HG03103 (cell line): Measurements from ENCODE around the gene IL21R.
"Not testable (repeated sequence)": the region's sequence is repeated elsewhere in the genome, so short reads cannot be mapped to it uniquely, and the experiment has no call there.

Source experiments
- ATAC-seq: cut with Tn5 transposase; IDR thresholded peaks from one replicate; pipeline ENCODE4 v1.9.1; 2021; ENCODE audit warnings: low read depth; ENCODE audit not compliant: unreplicated experiment

The IL21R gene

DNA sequence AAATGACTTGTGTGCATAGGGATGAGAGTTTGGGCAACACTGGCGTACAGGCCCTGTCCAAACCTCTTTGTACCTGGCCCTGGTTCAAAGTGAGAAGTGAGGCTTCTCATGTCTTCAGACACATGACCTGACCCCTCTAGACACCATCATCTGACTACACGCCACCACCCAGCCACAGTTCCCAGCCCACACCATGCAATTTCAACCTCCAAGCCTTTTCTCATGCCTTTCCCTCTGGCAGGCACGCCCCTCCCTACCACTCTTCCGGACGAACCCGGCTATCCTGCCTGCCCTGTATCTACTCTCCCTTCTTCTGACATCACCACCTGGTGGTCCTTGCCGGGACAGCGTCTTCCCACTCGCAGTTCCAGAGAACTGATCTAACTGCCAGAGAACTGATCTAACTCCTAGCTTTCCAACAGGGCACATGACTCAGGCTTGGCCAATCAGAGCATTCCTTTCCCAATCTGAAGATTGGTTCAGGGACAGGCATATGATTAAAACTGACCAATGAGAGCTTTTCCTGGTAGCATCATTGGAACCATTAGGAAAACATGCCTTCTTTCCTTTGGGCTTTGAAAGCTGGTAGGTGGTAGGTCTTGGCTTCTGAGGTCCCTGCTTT, 27.1 kb upstream of the IL21R start:
- ATAC-seq, result peak; percentile 41

GRCh38 chr16:27377666-27378485, 24.1 kb upstream of the IL21R start:
- ATAC-seq, result no peak

- no peak for ATAC-seq
Observed at GRCh38 chr16:27378871-27379481, 23.0 kb upstream of the IL21R start.

- ATAC-seq, result no peak
Observed at GRCh38 chr16:27379919-27380318, 22.1 kb upstream of the IL21R start.

GRCh38 chr16:27381236-27381635, 20.7 kb upstream of the IL21R start:
- no peak for ATAC-seq

- ATAC-seq, result no peak
Observed at GRCh38 chr16:27381974-27382855, 19.8 kb upstream of the IL21R start.

GRCh38 chr16:27383556-27384243, 18.3 kb upstream of the IL21R start:
- no peak for ATAC-seq

DNA sequence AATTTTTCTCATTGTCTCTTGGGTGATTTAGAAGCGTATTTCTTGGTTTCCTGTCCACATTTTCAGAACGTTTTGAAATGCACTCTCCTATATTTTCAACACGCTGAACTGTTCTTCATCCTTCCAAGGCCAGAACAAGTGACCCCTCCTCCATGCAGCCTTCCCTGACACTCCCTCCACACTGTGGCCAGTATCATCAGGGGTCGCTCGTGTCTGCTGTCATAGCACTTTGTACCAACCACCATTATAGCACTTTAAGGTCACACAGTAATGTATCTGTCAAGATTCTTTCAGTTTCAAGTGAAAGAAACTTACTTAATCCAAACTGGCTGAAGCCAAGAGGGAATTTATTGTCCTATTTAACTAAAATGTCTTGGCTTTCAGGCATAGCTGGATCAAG, 17.5 kb upstream of the IL21R start:
- ATAC-seq, result no peak

DNA sequence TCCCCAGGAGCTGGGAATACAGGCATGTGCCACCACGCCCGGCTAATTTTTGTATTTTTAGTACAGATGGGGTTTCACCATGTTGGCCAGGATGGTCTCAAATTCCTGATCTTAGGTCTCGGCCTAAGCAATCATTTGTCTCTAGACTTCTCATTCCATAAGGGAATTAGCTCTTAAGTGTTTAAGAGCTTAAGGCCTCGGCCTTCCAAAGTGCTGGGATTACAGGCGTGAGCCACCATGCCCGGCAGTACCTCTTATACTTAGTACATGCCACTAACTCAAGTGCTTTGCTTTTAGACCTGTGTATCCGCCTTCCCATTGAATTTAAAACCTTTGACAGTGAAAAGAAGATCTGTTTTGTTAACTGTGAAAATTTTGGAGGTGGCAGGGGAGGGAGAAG, 16.6 kb upstream of the IL21R start:
- ATAC-seq, result no peak

DNA sequence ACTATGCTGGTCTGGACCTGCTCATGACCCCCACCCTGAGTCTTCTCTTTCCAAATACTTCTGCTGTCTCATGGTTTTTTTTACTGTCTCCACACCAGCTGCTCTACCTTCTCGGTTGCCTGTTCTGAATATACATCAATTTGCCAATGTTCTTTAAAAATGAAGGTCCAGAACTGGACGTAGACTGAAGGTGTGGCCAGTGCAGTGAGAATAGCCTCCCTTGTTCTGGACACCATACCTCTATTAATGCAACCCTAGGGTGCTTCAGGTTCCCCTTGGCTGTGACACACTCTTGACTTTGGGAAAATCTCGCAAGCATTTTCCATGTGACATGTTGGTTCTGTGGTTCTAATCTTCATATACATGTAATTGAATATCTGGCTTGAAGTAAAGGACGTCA, 15.3 kb upstream of the IL21R start:
- ATAC-seq, result no peak

- peak; percentile 76 for ATAC-seq
Observed at GRCh38 chr16:27387724-27388123, 14.2 kb upstream of the IL21R start.

DNA sequence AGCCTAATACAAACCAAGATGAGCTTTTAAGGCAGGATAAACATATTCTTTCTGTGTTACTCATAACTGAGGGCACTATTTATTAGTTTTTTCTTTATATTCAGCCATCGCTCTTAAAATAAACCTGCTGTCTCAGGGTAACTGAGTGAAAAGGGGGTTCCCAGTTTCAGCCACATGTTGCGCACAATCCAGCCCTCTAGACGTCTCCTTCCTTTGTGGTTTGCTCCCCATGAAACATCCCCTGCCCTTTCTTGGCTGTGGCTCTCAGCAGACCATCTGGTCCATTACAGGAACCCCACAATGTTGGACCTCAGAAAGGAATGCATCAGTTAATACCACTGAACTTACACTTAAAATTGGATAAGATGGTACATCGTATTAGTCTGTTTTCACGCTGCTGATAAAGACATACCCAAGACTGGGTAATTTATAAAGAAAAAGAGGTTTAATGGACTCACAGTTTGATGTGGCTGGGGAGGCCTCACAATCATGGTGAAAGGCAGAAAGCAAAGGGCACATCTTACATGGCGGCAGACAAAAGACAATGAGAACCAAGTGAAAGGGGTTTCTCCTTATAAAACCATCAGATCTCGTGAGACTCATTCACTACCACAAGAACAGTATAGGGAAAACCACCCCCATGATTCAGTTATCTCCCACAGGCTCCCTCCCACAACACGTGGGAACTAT, 12.6 kb upstream of the IL21R start:
- no peak for ATAC-seq

DNA sequence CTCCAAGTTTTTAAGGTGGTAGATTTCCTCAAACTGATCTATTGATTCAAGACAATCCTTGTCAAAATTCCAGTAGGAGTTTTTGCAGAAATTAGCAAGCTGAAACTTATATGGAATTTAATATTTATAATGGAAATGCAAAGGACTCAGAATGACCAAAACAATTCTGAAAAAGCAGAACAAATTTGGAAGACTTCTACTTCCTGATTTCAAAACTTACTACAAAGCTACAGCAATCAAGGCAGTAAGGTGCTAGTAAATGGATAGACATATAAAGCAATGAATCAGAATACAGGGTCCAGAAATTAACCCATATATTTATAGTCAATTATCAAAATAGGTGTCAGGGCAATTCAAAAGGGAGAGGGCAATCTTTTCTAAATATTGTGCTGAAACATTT, 11.8 kb upstream of the IL21R start:
- no peak for ATAC-seq

- no peak for ATAC-seq
Observed at GRCh38 chr16:27392671-27393070, 9.3 kb upstream of the IL21R start.

DNA sequence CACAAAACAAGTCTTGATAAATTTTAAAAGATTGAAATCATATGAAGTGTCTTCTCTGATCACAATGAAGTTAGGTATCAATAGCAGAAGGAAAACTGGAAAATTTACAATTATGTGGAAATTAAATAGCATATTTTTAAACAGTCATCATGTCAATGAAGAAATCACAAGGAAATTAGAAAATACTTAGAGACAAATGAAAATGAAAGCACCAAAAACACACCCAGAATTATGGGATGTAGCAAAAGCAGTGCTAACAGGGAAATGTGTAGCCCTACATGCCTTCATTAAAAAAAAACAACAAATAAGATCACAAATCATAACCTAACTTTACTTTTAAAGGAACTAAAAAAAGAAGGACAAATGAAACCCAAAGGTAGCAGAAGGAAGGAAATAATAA, 7.5 kb upstream of the IL21R start:
- no peak for ATAC-seq

DNA sequence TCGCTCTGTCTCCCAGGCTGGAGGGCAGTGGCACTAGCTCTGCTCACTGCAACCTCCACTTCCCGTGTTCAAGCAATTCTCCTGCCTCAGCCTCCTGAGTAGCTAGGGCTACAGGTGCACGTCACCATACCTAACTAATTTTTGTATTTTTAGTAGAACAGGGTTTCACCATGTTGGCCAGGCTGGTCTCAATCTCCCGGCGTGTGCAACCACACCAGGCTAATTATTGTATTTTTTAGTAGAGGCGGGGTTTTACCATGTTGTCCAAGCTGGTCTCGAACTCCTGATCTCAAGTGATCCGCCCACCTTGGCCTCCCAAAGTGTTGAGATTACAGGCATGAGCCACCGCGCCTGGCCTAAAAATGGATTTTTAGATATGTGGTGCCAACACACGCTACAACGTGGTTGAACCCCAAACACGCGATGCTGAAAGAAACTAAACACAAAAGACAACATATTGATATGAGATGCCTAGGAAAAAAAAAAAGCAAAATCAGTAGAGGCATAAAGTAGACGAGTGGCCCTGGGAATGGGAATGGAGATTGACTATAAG, 3.6 kb upstream of the IL21R start:
- not testable (repeated sequence) for ATAC-seq

GRCh38 chr16:27398894-27399853, 2.8 kb upstream of the IL21R start:
- peak; percentile 27 for ATAC-seq

GRCh38 chr16:27399969-27400368, 2.0 kb upstream of the IL21R start:
- ATAC-seq, result no peak
